A673 (cell line): ENCODE measurements around the gene NUP93. TPM values are rescaled to one million over a fixed set of nuclear protein-coding genes. Genes with fewer than 3 reads are reported as not detected.

Experiments used
- BruUV-seq: library from RNA; stranded (reverse); fragments of 400-500 nt; replicated peaks from 2 replicates; lab custom pipeline; 2021; lab: Mats Ljungman, UMichigan
- CTCF ChIA-PET: fragments of 300-600 bp; sonication (Branson Sonifier 250); formaldehyde crosslinking; loops from one replicate; lab custom pipeline; 2022; ENCODE audit warnings: antibody characterized with exemption; lab: Charles Lee
- POLR2A ChIA-PET: fragments of 300-600 bp; sonication (Branson Sonifier 250); formaldehyde crosslinking; loops from one replicate; lab custom pipeline; 2022; ENCODE audit warnings: antibody characterized with exemption; ENCODE audit not compliant: low non-redundant PET; lab: Charles Lee
- DNase-seq: peaks from one replicate; pipeline ENCODE4 v3.0.0-alpha.2; 2015; ENCODE audit warnings: low spot score
- H3K27ac ChIP-seq: fragments of 200-600 bp; sonication (generic); 2 replicates; pipeline ENCODE4 v1.5.1; 2016; ENCODE audit warnings: mixed run types, low read depth, mild to moderate bottlenecking, mixed read lengths, antibody characterized with exemption, low read length; ENCODE audit not compliant: poor library complexity, severe bottlenecking
- H3K27me3 ChIP-seq: fragments of 200-600 bp; sonication (generic); replicated peaks from 2 replicates; pipeline ENCODE4 v1.6.1; 2017; ENCODE audit warnings: mixed run types, low read depth, mild to moderate bottlenecking, mixed read lengths, antibody characterized with exemption, low read length; ENCODE audit not compliant: insufficient read depth, poor library complexity
- H3K36me3 ChIP-seq: fragments of 200-600 bp; sonication (generic); 2 replicates; pipeline ENCODE4 v1.6.1; 2016; ENCODE audit warnings: mixed run types, mild to moderate bottlenecking, mixed read lengths, antibody characterized with exemption, low read length; ENCODE audit not compliant: insufficient read depth, poor library complexity, severe bottlenecking
- H3K4me1 ChIP-seq: fragments of 200-600 bp; sonication (generic); 2 replicates; pipeline ENCODE4 v1.6.1; 2017; ENCODE audit warnings: mixed run types, mild to moderate bottlenecking, mixed read lengths, antibody characterized with exemption, low read length; ENCODE audit not compliant: insufficient read depth, poor library complexity, severe bottlenecking
- H3K4me3 ChIP-seq: fragments of 200-600 bp; sonication (generic); 2 replicates; pipeline ENCODE4 v1.5.1; 2016; ENCODE audit warnings: low read depth, mixed run types, mild to moderate bottlenecking, mixed read lengths, low read length; ENCODE audit not compliant: poor library complexity, severe bottlenecking
- H3K9me3 ChIP-seq: fragments of 200-600 bp; sonication (generic); 2 replicates; pipeline ENCODE4 v1.6.1; 2016; ENCODE audit warnings: mixed run types, low read depth, mild to moderate bottlenecking, mixed read lengths, antibody characterized with exemption, low read length; ENCODE audit not compliant: poor library complexity, severe bottlenecking
- EZH2 ChIP-seq: fragments of 200-600 bp; sonication (generic); IDR thresholded peaks from 2 replicates; pipeline ENCODE4 v1.6.1; 2017; ENCODE audit warnings: borderline replicate concordance, low read depth, mild to moderate bottlenecking, mixed read lengths, antibody characterized with exemption, low read length; ENCODE audit not compliant: poor library complexity, severe bottlenecking
- intact Hi-C: fragments of 100-400 bp; cut with micrococcal nuclease; formaldehyde crosslinking; loops from one replicate; pipeline ENCODE4 v1.10.0; 2022; ENCODE audit not compliant: unreplicated experiment
- total RNA-seq: library from RNA; stranded (reverse); gene quantifications from 2 replicates; pipeline ENCODE4 v1.2.3, GENCODE V29; 2021
- TF ChIP-seq, protein P1 (sequence below): fragments of 300-800, 200-600 bp; sonication (generic); conservative IDR thresholded peaks from 2 replicates; pipeline ENCODE4 v1.5.1; 2017; ENCODE audit warnings: low read depth, mild to moderate bottlenecking, antibody characterized with exemption, low read length, moderate library complexity, mixed read lengths

NUP93 gene
- total RNA-seq, 1 experiment from 2014 or later = 155 TPM

GRCh38 chr16:56774016-56774680 lies 44.2 kb downstream of the NUP93 start:
- DNase-seq = peak; percentile 66
- Histone ChIP-seq H3K4me3 (no peak overlapping the region), H3K9me3 (no peaks in the 10 kb centered on the region), H3K27ac (peak overlapping the region; percentile 2), H3K4me1 (peaks cover 57% of the 10 kb centered on the region), H3K36me3 (no peaks in the 10 kb centered on the region), H3K27me3 (no peaks in the 10 kb centered on the region)
- no peak for TF ChIP-seq EZH2
- TF ChIP-seq, protein P1, sequence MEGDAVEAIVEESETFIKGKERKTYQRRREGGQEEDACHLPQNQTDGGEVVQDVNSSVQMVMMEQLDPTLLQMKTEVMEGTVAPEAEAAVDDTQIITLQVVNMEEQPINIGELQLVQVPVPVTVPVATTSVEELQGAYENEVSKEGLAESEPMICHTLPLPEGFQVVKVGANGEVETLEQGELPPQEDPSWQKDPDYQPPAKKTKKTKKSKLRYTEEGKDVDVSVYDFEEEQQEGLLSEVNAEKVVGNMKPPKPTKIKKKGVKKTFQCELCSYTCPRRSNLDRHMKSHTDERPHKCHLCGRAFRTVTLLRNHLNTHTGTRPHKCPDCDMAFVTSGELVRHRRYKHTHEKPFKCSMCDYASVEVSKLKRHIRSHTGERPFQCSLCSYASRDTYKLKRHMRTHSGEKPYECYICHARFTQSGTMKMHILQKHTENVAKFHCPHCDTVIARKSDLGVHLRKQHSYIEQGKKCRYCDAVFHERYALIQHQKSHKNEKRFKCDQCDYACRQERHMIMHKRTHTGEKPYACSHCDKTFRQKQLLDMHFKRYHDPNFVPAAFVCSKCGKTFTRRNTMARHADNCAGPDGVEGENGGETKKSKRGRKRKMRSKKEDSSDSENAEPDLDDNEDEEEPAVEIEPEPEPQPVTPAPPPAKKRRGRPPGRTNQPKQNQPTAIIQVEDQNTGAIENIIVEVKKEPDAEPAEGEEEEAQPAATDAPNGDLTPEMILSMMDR = no peak
- CTCF ChIA-PET = interaction anchor here (0.6 kb wide), 1 partner anchor 456 kb away, joined by 4 read pairs; no protein-coding TSS in a partner anchor
- POLR2A ChIA-PET = no interaction called here
- intact Hi-C loops = no loop called here
- no TSS peak for BruUV-seq

DNA sequence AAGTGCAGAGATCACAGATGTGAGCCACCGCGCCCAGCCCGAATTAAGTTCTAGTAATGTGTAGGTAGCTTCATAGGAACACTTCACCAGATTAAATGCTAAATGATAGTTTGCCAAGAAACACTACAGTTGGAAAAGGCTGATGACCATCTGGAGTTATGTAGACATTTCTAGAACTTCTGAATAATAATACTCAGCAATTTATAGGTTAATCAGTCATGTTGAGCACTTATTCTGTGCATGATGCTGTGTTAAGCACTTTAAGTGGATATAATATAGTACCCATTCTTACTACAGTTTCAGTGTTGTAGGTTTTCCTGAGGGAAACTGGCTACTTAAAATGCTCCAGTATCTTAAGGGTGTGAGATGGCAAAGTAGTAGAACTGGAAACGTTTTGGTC lies 45.2 kb downstream of the NUP93 start:
- intact Hi-C loops = no loop called here
- BruUV-seq = no TSS peak
- CTCF ChIA-PET = no interaction called here

GRCh38 chr16:56776562-56776961 lies 46.6 kb downstream of the NUP93 start:
- H3K4me1 ChIP-seq = peaks cover 62% of the 10 kb centered on the region
- no peak overlapping the region for H3K4me3 ChIP-seq
- peak; percentile 79 for DNase-seq
- H3K27ac ChIP-seq = peak overlapping the region; percentile 50
- ChIA-PET POLR2A (no interaction called here), CTCF (no interaction called here)
- BruUV-seq = no TSS peak
- TF ChIP-seq, protein P1 = no peak
- no peak for TF ChIP-seq EZH2
- H3K9me3 ChIP-seq = no peaks in the 10 kb centered on the region
- no peaks in the 10 kb centered on the region for H3K27me3 ChIP-seq
- H3K36me3 ChIP-seq = no peaks in the 10 kb centered on the region
- intact Hi-C loops = no loop called here

More for the DNA sequence above, 45.2 kb downstream of the NUP93 start:
- DNase-seq = no peak
- Histone ChIP-seq H3K4me3 (no peak overlapping the region), H3K4me1 (peaks cover 50% of the 10 kb centered on the region), H3K27me3 (no peaks in the 10 kb centered on the region), H3K9me3 (no peaks in the 10 kb centered on the region), H3K27ac (no peak overlapping the region), H3K36me3 (no peaks in the 10 kb centered on the region)
- no peak for TF ChIP-seq EZH2
- TF ChIP-seq, protein P1 = no peak
- POLR2A ChIA-PET = no interaction called here
